ENCODE measurements around the gene FAM83C.
A peak's percentile ranks its signal among the peaks of the same experiment; 100 is the strongest.

The FAM83C gene

GRCh38 chr20:35283441-35284266, 8.6 kb downstream of the FAM83C start:
- TF ChIP-seq, protein P1, sequence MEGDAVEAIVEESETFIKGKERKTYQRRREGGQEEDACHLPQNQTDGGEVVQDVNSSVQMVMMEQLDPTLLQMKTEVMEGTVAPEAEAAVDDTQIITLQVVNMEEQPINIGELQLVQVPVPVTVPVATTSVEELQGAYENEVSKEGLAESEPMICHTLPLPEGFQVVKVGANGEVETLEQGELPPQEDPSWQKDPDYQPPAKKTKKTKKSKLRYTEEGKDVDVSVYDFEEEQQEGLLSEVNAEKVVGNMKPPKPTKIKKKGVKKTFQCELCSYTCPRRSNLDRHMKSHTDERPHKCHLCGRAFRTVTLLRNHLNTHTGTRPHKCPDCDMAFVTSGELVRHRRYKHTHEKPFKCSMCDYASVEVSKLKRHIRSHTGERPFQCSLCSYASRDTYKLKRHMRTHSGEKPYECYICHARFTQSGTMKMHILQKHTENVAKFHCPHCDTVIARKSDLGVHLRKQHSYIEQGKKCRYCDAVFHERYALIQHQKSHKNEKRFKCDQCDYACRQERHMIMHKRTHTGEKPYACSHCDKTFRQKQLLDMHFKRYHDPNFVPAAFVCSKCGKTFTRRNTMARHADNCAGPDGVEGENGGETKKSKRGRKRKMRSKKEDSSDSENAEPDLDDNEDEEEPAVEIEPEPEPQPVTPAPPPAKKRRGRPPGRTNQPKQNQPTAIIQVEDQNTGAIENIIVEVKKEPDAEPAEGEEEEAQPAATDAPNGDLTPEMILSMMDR (conservative IDR thresholded peaks at IDR 0.05; ENCODE audit: low read depth, low read length), result no peak
- no peak for DNase-seq (ENCODE audit: low read depth)
- peak overlapping the region; percentile 86 for H3K4me3 ChIP-seq (ENCODE audit: low read depth, low read length)

GRCh38 chr20:35281506-35282101, 10.6 kb downstream of the FAM83C start:
- no peak for DNase-seq (ENCODE audit: low read depth)
- TF ChIP-seq, protein P1 (conservative IDR thresholded peaks at IDR 0.05; ENCODE audit: low read depth, low read length), result no peak

DNA sequence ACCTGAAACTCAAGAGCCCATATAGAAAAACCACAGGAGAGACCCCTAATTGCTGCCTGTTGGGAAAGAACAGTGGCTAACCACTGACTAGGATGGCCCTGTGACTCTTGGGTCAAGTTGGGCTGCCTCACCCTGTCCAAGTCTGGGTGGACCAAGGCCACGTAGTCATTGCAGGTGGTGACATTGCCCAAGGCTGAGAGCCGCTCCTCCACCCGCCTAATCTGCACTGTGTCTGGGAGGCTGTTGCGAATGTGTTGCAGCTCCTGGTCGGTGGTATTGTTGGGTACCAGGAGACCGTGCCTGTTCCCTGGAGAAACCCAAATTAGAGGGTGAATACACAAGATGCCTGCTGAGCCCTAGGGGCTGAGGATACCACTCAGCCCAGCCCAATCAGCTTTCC, 11.7 kb downstream of the FAM83C start:
- H3K4me3 ChIP-seq (ENCODE audit: low read depth, low read length), result no peak overlapping the region
- no peak for DNase-seq (ENCODE audit: low read depth)
- TF ChIP-seq, protein P1 (conservative IDR thresholded peaks at IDR 0.05; ENCODE audit: low read depth, low read length), result no peak

More at GRCh38 chr20:35281506-35282101, 10.6 kb downstream of the FAM83C start:
- no peak overlapping the region for H3K4me3 ChIP-seq (ENCODE audit: low read depth, low read length)

- H3K4me3 ChIP-seq (ENCODE audit: low read depth, low read length), result no peak overlapping the region
- TF ChIP-seq, protein P1 (conservative IDR thresholded peaks at IDR 0.05; ENCODE audit: low read depth, low read length), result no peak
- DNase-seq (ENCODE audit: low read depth), result no peak
Observed at GRCh38 chr20:35279533-35280174, 12.6 kb downstream of the FAM83C start.

DNA sequence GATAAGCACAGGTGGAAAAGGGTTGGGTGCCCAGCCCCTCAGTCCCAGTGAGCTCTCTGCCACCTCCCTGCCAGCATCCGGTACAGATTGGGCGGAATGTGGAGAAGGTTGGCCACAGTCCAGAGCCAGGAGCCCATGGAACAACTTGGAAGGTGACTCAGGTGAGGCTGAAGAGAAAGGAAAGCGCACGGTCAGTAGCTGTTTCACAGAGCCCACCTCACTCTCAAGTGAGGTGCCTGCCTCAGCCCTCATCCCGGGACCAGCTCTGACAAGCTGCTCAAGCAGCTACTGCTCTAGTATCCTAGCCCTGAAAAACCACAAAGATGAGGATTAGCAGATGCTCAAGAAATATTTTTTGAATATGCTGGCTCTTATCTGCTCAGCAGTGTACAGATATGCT, 13.2 kb downstream of the FAM83C start:
- H3K4me3 ChIP-seq (ENCODE audit: low read depth, low read length), result no peak overlapping the region
- no peak for DNase-seq (ENCODE audit: low read depth)
- TF ChIP-seq, protein P1 (conservative IDR thresholded peaks at IDR 0.05; ENCODE audit: low read depth, low read length), result no peak

- DNase-seq (ENCODE audit: low read depth), result peak; percentile 88
- TF ChIP-seq, protein P1 (conservative IDR thresholded peaks at IDR 0.05; ENCODE audit: low read depth, low read length), result peak; percentile 33
- H3K4me3 ChIP-seq (ENCODE audit: low read depth, low read length), result peak within 1 kb of the TSS; percentile 83
Observed at GRCh38 chr20:35277531-35278395, 14.5 kb downstream of the FAM83C start, which contains the start of gene MMP24OS. MMP24OS (minus strand) TSS chr20:35278122; CDS start chr20:35277929, 193 bp downstream.
